ENCODE measurements around the gene SERPINC1.

- no peak for TF ChIP-seq CTCF (IDR thresholded peaks at IDR 0.05; ENCODE audit: poor library complexity, severe bottlenecking)
- TF ChIP-seq RAD21 (conservative IDR thresholded peaks at IDR 0.05) = no peak
- no peak for TF ChIP-seq MXI1 (conservative IDR thresholded peaks at IDR 0.05; ENCODE audit: poor library complexity, severe bottlenecking)
- TF ChIP-seq TAF1 (IDR thresholded peaks at IDR 0.05; ENCODE audit: low read depth) = no peak
- no peak for TF ChIP-seq EZH2 (IDR thresholded peaks at IDR 0.05; ENCODE audit: borderline replicate concordance, insufficient read depth, low read length, poor library complexity, severe bottlenecking)
Observed at GRCh38 chr1:173915596-173915995, 1.5 kb downstream of the SERPINC1 start.
